GM12878 (cell line): ENCODE measurements around the gene PUSL1. TPM values are rescaled to one million over a fixed set of nuclear protein-coding genes. Genes with fewer than 3 reads are reported as not detected.
A peak's percentile ranks its signal among the peaks of the same experiment; 100 is the strongest.

Experiments
- BHLHE40 ChIP-seq, 2 experiments: fragments of 450-650 bp in 1 of 2; IDR thresholded peaks; 2 replicates each; pipeline ENCODE4 v1.6.1; 2011 to 2017; ENCODE audit warnings: low read depth in 2 of 2, borderline replicate concordance in 1 of 2, improper control_type of control experiment in 1 of 2, low read length in 1 of 2, mild to moderate bottlenecking in 1 of 2
- CBX3 ChIP-seq: fragments of 200-600 bp; sonication (generic); IDR thresholded peaks from 2 replicates; pipeline ENCODE4 v1.6.1; 2016; ENCODE audit warnings: low read depth, borderline replicate concordance
- CEBPB ChIP-seq, 2 experiments: fragments of 150-350 bp in 1 of 2; IDR thresholded peaks; 2 replicates each; pipeline ENCODE4 v1.6.1; 2012 to 2014; ENCODE audit warnings: low read depth in 2 of 2, low read length in 2 of 2, borderline replicate concordance in 1 of 2, inconsistent platforms in 1 of 2
- CHD1 ChIP-seq: IDR thresholded peaks from 2 replicates; pipeline ENCODE4 v1.6.1; 2012; ENCODE audit warnings: low read depth, low read length, improper control_type of control experiment
- CHD2 ChIP-seq: IDR thresholded peaks from 2 replicates; pipeline ENCODE4 v1.6.1; 2011; ENCODE audit warnings: low read depth, low read length, improper control_type of control experiment, borderline replicate concordance
- CHD4 ChIP-seq: fragments of 200-600 bp; sonication (generic); IDR thresholded peaks from 2 replicates; pipeline ENCODE4 v1.6.1; 2016; ENCODE audit warnings: mild to moderate bottlenecking
- EP300 ChIP-seq, 2 experiments: fragments of 150-350 bp in 1 of 2; IDR thresholded peaks; 2 replicates each; pipeline ENCODE4 v1.6.1; 2011 to 2012; ENCODE audit warnings: low read depth in 2 of 2, low read length in 2 of 2, borderline replicate concordance in 1 of 2, improper control_type of control experiment in 1 of 2, inconsistent platforms in 1 of 2; ENCODE audit not compliant: control insufficient read depth in 1 of 2
- JUND ChIP-seq: IDR thresholded peaks from 2 replicates; pipeline ENCODE4 v1.6.1; 2012; ENCODE audit warnings: low read depth, mild to moderate bottlenecking, low read length, improper control_type of control experiment, moderate library complexity
- KDM1A ChIP-seq: fragments of 200-600 bp; sonication (generic); IDR thresholded peaks from 2 replicates; pipeline ENCODE4 v1.6.1; 2016; ENCODE audit warnings: borderline replicate concordance
- MTA2 ChIP-seq: fragments of 450-650 bp; IDR thresholded peaks from 2 replicates; pipeline ENCODE4 v1.6.1; 2016; ENCODE audit warnings: low read depth, mild to moderate bottlenecking, moderate library complexity
- NBN ChIP-seq: fragments of 450-650 bp; IDR thresholded peaks from 2 replicates; pipeline ENCODE4 v1.6.1; 2016
- NFIC ChIP-seq: IDR thresholded peaks from 2 replicates; pipeline ENCODE4 v1.6.1; 2012; ENCODE audit warnings: low read depth, mild to moderate bottlenecking, inconsistent platforms, low read length, moderate library complexity
- NR2C1 ChIP-seq: fragments of 450-650 bp; IDR thresholded peaks from 2 replicates; pipeline ENCODE4 v1.6.1; 2017; ENCODE audit warnings: antibody characterized with exemption, mild to moderate bottlenecking, moderate library complexity
- POU2F2 ChIP-seq: IDR thresholded peaks from 3 replicates; pipeline ENCODE4 v1.6.1; 2011; ENCODE audit warnings: low read depth, mild to moderate bottlenecking, low read length, borderline replicate concordance
- RCOR1 ChIP-seq: conservative IDR thresholded peaks from 2 replicates; pipeline ENCODE4 v1.6.1; 2012; ENCODE audit warnings: low read depth, low read length, improper control_type of control experiment
- RFX5 ChIP-seq: IDR thresholded peaks from 2 replicates; pipeline ENCODE4 v1.6.1; 2011; ENCODE audit warnings: low read depth, low read length, improper control_type of control experiment
- TARDBP ChIP-seq: IDR thresholded peaks from 2 replicates; pipeline ENCODE4 v1.6.1; 2016; ENCODE audit warnings: borderline replicate concordance
- TCF7 ChIP-seq: IDR thresholded peaks from 2 replicates; pipeline ENCODE4 v1.6.1; 2014; ENCODE audit warnings: antibody characterized with exemption, borderline replicate concordance
- YY1 ChIP-seq: IDR thresholded peaks from 2 replicates; pipeline ENCODE4 v1.6.1; 2011; ENCODE audit warnings: low read depth, mild to moderate bottlenecking, low read length
- ZBED1 ChIP-seq: IDR thresholded peaks from 2 replicates; pipeline ENCODE4 v1.6.1; 2016; ENCODE audit warnings: borderline replicate concordance
- ZNF384 ChIP-seq: IDR thresholded peaks from 2 replicates; pipeline ENCODE4 v1.6.1; 2012; ENCODE audit warnings: low read depth, mild to moderate bottlenecking, low read length, improper control_type of control experiment, borderline replicate concordance
- polyA plus RNA-seq, 11 experiments: library from polyadenylated mRNA; depleted of rRNA in 4 of 11; unstranded in 6 of 11; stranded (reverse) in 5 of 11; fragments of >200 nt; fragmentation: Nextera tagmentation in 4 of 11; fragmentation: Illumina TruSeq in 1 of 11; extraction: Ambion mirVana in 4 of 11; extraction: Trizol in 1 of 11; gene quantifications; 1 replicate in 1 of 11; 2 replicates in 10 of 11; pipeline versions ENCODE4 v1.2.1 to v1.2.3, GENCODE V29; 2011 to 2016; ENCODE audit warnings: inconsistent platforms in 2 of 11, missing spikeins in 2 of 11, low read depth in 1 of 11
- total RNA-seq, 4 experiments: library from RNA; depleted of rRNA in 3 of 4; stranded (reverse); fragments of >200 nt in 3 of 4; fragmentation: Illumina TruSeq in 1 of 4; extraction: Trizol in 1 of 4; gene quantifications; 2 replicates each; pipeline versions ENCODE4 v1.2.1 to v1.2.3, GENCODE V29; 2013 to 2021
- TF ChIP-seq, protein P1 (sequence below), 3 experiments: IDR thresholded peaks in 2 of 3; conservative IDR thresholded peaks in 1 of 3; 2 replicates each; pipeline ENCODE4 v1.5.1; 2011; ENCODE audit warnings: low read depth in 3 of 3, low read length in 3 of 3, mild to moderate bottlenecking in 3 of 3, control low read depth in 2 of 3, moderate library complexity in 2 of 3, inconsistent platforms in 1 of 3, mixed read lengths in 1 of 3; ENCODE audit not compliant: control insufficient read depth in 2 of 3, insufficient read depth in 1 of 3; ENCODE audit errors: extremely low read depth in 1 of 3
- TF ChIP-seq, protein P2 (sequence below): fragments of 450-650 bp; IDR thresholded peaks from 2 replicates; pipeline ENCODE4 v1.6.1; 2017; ENCODE audit warnings: low read depth, mild to moderate bottlenecking, moderate library complexity
- TF ChIP-seq, protein P3 (sequence below): IDR thresholded peaks from 2 replicates; pipeline ENCODE4 v1.6.1; 2012; ENCODE audit warnings: low read length, inconsistent platforms

The PUSL1 gene
- total and polyA plus RNA-seq, 10 of the 15 experiments (the other 5 are each of a cell fraction or from before 2014, with no cell fraction given): 0.16 to 28.4 (median 15.1) TPM

DNA sequence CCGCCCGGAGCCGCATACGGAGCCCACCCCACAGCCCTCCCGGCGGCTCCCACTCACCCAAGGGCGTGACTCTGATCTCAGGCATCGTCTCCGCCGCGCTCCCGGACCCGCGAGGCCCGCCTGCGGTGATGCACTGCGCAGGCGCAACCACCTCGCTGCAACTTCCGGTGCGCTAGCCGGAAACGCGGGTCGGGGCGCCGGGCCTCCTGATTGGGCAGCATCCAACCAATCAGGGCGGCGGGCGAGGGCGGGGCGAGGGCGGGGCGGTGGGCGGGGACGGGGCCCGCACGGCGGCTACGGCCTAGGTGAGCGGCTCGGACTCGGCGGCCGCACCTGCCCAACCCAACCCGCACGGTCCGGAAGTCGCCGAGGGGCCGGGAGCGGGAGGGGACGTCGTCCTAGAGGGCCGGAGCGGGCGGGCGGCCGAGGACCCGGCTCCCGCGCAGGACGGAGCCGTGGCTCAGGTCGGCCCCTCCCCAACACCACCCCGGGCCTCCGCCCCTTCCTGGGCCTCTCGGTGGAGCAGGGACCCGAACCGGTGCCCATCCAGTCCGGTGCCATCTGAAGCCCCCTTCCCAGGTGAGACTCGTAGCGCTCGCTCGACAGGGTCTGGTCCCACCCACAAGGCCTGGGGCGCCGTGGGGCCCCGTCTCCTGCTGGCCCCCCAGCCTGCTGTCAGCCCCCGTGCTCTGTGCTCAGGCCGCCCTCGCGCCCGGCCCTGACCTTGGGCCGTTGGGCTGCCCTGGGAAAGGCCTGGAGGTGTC is 16.3 kb downstream of the PUSL1 start, which contains the start of the genes CPTP and INTS11 (continued):
- TF ChIP-seq, protein P1, sequence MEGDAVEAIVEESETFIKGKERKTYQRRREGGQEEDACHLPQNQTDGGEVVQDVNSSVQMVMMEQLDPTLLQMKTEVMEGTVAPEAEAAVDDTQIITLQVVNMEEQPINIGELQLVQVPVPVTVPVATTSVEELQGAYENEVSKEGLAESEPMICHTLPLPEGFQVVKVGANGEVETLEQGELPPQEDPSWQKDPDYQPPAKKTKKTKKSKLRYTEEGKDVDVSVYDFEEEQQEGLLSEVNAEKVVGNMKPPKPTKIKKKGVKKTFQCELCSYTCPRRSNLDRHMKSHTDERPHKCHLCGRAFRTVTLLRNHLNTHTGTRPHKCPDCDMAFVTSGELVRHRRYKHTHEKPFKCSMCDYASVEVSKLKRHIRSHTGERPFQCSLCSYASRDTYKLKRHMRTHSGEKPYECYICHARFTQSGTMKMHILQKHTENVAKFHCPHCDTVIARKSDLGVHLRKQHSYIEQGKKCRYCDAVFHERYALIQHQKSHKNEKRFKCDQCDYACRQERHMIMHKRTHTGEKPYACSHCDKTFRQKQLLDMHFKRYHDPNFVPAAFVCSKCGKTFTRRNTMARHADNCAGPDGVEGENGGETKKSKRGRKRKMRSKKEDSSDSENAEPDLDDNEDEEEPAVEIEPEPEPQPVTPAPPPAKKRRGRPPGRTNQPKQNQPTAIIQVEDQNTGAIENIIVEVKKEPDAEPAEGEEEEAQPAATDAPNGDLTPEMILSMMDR (IDR thresholded peaks at IDR 0.05 in 2 of 3, conservative IDR thresholded peaks at IDR 0.05 in 1 of 3; ENCODE audit: control insufficient read depth in 2 of 3, extremely low read depth in 1 of 3, insufficient read depth in 1 of 3, low read depth in 3 of 3, low read length in 3 of 3): no peak
- TF ChIP-seq EP300 (IDR thresholded peaks at IDR 0.05; ENCODE audit: borderline replicate concordance in 1 of 2, control insufficient read depth in 1 of 2, low read depth in 2 of 2, low read length in 2 of 2) (no peak), TCF7 (no peak), CHD1 (no peak), YY1 (no peak), ZBED1 (no peak), NBN (no peak), MTA2 (no peak), POU2F2 (no peak), CHD2 (no peak), KDM1A (no peak), NR2C1 (no peak), RFX5 (no peak), CHD4 (no peak), CBX3 (no peak), TARDBP (no peak), RCOR1 (no peak), BHLHE40 (IDR thresholded peaks at IDR 0.05; ENCODE audit: borderline replicate concordance in 1 of 2, low read depth in 2 of 2, low read length in 1 of 2) (peak in 1 of 2 experiments; percentile 57; a peak in 1 of 4 replicates), NFIC (no peak), JUND (no peak), CEBPB (IDR thresholded peaks at IDR 0.05; ENCODE audit: borderline replicate concordance in 1 of 2, low read depth in 2 of 2, low read length in 2 of 2) (no peak), ZNF384 (no peak)
- TF ChIP-seq, protein P2, sequence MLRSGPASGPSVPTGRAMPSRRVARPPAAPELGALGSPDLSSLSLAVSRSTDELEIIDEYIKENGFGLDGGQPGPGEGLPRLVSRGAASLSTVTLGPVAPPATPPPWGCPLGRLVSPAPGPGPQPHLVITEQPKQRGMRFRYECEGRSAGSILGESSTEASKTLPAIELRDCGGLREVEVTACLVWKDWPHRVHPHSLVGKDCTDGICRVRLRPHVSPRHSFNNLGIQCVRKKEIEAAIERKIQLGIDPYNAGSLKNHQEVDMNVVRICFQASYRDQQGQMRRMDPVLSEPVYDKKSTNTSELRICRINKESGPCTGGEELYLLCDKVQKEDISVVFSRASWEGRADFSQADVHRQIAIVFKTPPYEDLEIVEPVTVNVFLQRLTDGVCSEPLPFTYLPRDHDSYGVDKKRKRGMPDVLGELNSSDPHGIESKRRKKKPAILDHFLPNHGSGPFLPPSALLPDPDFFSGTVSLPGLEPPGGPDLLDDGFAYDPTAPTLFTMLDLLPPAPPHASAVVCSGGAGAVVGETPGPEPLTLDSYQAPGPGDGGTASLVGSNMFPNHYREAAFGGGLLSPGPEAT: no peak
- TF ChIP-seq, protein P3, sequence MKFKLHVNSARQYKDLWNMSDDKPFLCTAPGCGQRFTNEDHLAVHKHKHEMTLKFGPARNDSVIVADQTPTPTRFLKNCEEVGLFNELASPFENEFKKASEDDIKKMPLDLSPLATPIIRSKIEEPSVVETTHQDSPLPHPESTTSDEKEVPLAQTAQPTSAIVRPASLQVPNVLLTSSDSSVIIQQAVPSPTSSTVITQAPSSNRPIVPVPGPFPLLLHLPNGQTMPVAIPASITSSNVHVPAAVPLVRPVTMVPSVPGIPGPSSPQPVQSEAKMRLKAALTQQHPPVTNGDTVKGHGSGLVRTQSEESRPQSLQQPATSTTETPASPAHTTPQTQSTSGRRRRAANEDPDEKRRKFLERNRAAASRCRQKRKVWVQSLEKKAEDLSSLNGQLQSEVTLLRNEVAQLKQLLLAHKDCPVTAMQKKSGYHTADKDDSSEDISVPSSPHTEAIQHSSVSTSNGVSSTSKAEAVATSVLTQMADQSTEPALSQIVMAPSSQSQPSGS: no peak
